Stimulated activated CD8-positive, alpha-beta memory T cell treated with anti-CD3 and anti-CD28 coated beads, Interleukin-15, amount 100 ng/mL, for 48 hours (primary cell): Measurements from ENCODE around the gene FGGY.
"Not testable (repeated sequence)": the region's sequence is repeated elsewhere in the genome, so short reads cannot be mapped to it uniquely, and the experiment has no call there.

Experiments
- DNase-seq, 2 donors: peaks; one replicate each; pipeline ENCODE4 v3.0.0-alpha.2; 2020; ENCODE audit warnings: low read depth in 2 of 2

The FGGY gene

GRCh38 chr1:59296358-59297256 is at the start of gene FGGY:
Gene FGGY (plus strand): TSS chr1:59297094. CDS start chr1:59321550, 24,456 bp downstream.
- DNase-seq, result peak; percentile 81 to 86

- DNase-seq, result no peak
Measured at GRCh38 chr1:59248758-59249157, 48.1 kb upstream of the FGGY start.

- no peak for DNase-seq
Measured at GRCh38 chr1:59249396-59250137, 47.3 kb upstream of the FGGY start.

- not testable (repeated sequence) for DNase-seq
Measured at GRCh38 chr1:59251061-59251460, 45.8 kb upstream of the FGGY start.

GRCh38 chr1:59256429-59256828 is 40.5 kb upstream of the FGGY start:
- not testable (repeated sequence) for DNase-seq

GRCh38 chr1:59258412-59259032 is 38.4 kb upstream of the FGGY start:
- DNase-seq, result no peak

- no peak for DNase-seq
Measured at GRCh38 chr1:59261537-59261936, 35.4 kb upstream of the FGGY start.

GRCh38 chr1:59262631-59263030 is 34.3 kb upstream of the FGGY start:
- DNase-seq, result no peak

- DNase-seq, result no peak
Measured at GRCh38 chr1:59263111-59263510, 33.8 kb upstream of the FGGY start.

GRCh38 chr1:59265622-59266021 is 31.3 kb upstream of the FGGY start:
- no peak for DNase-seq

GRCh38 chr1:59266180-59266926 is 30.5 kb upstream of the FGGY start:
- no peak for DNase-seq

- no peak for DNase-seq
Measured at GRCh38 chr1:59266927-59267293, 30.0 kb upstream of the FGGY start.

- no peak for DNase-seq
Measured at GRCh38 chr1:59268406-59268805, 28.5 kb upstream of the FGGY start.

- DNase-seq, result no peak
Measured at GRCh38 chr1:59271561-59272260, 25.2 kb upstream of the FGGY start.

GRCh38 chr1:59272507-59272906 is 24.4 kb upstream of the FGGY start:
- DNase-seq, result no peak

- no peak for DNase-seq
Measured at GRCh38 chr1:59276439-59276851, 20.4 kb upstream of the FGGY start.

- DNase-seq, result no peak
Measured at GRCh38 chr1:59278780-59279354, 18.0 kb upstream of the FGGY start.

- DNase-seq, result no peak
Measured at GRCh38 chr1:59279645-59280044, 17.2 kb upstream of the FGGY start.

- no peak for DNase-seq
Measured at GRCh38 chr1:59282951-59283350, 13.9 kb upstream of the FGGY start.

- no peak for DNase-seq
Measured at GRCh38 chr1:59285691-59286090, 11.2 kb upstream of the FGGY start.

GRCh38 chr1:59288046-59288445 is 8.8 kb upstream of the FGGY start:
- no peak for DNase-seq
